Stimulated activated CD8-positive, alpha-beta memory T cell treated with anti-CD3 and anti-CD28 coated beads, Interleukin-2, amount 100 ng/mL, for 1 hour (primary cell): ENCODE data around the gene MORF4L2.

Experiments
- DNase-seq, 2 donors: peaks; one replicate each; pipeline ENCODE4 v3.0.0-alpha.2; 2020; ENCODE audit warnings: low read depth in 2 of 2

MORF4L2 gene

DNA sequence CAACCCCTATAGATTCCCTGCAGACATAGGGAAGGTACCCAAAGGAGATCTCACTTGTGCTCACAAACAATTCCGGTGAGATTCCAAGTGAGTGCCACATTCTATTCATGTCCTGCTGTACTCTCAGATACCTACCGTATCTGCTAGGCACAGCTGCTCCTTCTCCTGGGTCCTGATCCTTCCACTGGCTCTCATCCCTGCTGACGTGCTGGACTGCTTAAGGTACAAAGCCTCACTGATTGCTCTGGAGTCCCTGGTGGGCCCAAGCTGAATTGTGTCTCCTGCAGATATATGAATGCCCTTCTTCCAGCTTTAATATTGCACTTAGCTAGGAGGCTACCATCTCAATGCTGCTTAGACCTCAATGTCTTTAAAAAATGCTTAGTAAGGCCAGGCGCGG lies 55.4 kb downstream of the MORF4L2 start:
- no peak for DNase-seq

DNA sequence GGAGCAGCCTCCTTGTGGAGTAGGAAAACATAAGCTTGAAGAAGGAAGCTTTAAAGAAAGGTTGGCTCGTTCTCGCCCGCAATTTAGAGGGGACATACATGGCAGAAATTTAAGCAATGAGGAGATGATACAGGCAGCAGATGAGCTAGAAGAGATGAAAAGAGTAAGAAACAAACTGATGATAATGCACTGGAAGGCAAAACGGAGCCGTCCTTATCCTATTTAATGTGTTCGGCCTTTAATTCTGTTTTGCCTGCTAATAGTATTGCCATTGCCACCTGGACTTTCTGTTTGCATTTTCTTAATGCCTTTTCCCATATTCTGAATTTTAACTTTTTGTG lies 56.4 kb downstream of the MORF4L2 start:
- no peak for DNase-seq

DNA sequence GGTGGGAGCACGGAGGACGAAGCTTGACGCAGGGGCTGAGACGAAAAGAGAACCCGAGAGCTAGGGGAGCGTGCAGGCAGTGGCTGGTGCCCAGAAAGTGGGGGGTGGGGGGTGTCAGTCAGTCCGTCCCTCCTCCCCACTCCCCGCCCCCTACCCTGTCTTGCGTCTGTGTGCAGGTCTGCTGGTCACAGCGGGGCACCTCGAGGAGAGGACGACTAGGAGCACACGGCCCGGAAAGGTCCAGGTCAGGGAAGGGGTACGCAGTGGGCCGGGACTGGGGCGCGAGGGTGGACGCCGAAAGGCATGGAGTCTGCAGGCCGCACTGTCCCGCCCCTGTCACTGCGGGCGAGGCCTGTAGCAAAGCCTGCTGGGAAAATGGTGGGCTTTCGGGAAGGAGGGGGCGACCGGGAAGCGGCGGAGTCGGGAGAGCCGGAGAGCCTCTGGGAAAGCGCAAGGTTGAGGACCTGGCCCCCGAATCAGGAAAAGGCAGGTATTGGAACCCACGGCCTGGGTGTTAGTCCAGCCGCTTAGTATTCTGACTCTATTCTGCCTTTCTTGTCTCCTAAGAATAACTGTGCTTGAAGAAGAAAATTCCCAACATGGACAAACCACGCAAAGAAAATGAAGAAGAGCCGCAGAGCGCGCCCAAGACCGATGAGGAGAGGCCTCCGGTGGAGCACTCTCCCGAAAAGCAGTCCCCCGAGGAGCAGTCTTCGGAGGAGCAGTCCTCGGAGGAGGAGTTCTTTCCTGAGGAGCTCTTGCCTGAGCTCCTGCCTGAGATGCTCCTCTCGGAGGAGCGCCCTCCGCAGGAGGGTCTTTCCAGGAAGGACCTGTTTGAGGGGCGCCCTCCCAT lies 57.0 kb downstream of the MORF4L2 start:
- no peak for DNase-seq

DNA sequence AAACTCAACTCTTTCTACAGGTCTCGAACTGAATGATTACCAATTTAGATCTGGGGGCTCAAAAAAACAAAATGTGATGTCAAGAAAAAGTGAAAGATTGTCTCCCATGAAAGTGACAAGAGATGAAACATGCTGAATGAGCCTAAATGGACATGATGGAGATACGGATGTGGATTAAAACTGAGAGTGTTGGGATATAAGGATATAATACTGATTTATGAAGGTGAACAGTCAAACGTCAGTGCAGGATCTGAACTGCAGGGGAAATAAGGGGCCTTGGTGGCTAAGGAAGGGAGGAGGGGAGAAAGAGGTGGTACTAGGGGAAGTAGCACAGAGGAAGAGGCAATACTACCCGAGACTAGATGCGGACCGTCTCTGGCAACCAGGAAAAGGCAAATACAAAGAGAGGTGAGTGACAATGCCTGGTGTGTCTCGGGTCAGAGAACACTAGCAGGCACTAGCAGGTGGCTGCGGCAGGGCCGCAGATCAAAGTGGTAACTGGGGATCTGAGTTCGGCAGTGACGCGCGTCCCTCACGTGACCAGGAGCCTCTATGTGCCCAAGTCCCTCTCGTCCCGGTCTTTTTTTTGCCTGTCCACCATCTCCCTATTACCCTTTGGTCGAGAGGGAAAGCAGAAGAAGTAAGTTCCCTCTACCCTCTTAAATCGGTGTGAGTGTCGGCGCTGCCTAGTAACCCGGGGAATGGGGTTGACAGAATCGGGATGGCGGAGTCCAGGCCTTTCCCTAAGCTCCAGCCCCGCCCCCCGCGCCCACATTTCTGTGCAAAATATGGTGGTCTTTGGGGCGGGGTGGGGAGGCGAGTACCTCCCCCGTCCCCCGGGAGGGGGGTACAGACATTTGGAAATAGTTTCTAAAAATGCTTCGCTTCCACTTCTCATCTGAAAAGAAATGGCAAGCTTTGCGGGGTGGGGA lies 57.8 kb downstream of the MORF4L2 start, which contains the start of gene TCEAL1:
Gene TCEAL1 (plus strand): TSS at position 590 of the 932 bp plus-strand sequence. CDS start 942 bp downstream, outside the sequence.
- no peak for DNase-seq

DNA sequence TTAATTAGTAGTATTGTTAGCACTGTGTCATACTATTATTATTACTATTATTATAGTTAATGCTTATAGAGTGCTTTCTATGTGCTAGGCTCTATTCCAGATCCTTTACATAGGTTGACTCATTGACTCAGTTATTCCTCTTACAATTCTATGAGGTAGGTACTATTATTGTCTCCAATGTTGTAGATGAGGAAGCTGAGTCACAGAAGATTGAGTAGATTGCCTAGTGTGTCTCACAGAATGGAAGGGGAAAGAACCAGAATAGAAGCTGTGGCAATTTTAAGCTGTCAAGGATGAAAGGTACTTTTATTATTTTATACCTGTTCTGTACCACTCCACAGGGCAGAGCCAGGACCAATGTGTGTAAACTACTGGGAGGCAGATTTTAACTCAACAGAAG lies 59.6 kb downstream of the MORF4L2 start:
- no peak for DNase-seq
